Embryonic facial prominence (tissue), 1 donor: ENCODE data around the gene HOXA4.

Experiments
- DNase-seq: peaks from one replicate; pipeline ENCODE4 v3.0.0-alpha.2; 2016; ENCODE audit errors: extremely low spot score

The HOXA4 gene

DNA sequence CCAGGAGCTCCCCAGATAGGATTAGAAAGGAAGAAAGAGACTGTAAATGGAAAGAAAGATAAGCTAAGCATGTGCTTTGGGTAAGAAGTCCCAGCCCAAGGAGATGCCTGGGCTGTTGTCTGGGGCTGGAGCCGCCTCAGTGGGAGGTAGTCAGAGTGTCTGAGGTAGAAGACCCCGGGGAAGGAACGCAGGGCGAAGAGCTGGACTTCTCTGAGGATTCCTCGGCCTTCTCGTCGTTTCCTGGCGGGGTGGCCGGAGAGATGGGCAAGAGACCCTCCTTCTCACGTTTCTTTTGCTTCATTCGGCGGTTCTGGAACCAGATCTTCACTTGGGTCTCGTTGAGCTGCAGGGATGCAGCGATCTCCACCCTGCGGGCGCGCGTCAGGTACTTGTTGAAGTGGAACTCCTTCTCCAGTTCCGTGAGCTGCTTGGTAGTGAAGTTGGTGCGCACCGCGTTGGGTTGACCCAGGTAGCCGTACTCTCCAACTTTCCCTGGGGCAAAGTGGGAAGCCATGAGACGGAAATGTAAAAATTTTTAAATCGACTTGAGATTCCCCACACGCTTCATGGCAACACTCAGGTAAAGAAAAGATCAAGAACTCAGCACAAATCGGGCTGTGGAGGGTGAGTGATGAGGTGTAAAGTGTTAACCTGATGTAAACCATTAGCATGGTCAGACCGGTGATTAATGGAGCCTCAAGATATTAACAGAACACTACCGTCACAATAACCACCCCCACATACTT is 36.1 kb downstream of the HOXA4 start:
- no peak for DNase-seq

DNA sequence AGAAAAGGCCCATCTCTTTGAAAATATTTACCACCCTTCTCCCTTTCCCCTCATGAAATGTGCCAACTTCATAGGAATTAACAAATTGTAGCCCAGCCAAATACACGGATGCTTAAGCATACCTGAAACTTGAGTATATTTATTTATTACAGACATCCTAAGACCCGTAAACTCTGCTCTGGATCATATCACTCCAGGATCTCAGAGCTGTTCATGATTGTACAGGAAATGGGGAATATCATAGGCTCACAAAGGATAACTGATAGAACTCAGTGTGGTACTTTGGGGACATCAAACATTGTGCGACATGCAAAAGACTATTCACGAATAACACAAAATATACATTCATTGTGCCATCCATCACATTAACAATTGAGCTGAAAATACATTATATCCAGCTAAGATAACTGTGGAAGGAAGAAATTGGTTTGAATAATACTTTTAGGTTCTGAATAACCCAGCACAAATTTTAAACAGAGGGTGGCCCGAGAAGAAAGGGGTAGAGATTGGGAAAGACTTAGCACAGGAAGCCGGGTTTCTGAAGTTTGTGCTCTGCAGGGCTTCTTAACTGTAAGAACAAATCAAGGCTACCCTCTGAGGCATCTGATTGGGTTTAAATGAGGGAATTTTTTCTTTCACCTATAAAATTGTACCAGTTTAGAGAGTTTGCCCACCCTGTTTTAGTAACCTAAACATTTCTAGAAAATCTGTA is 37.2 kb downstream of the HOXA4 start:
- no peak for DNase-seq

DNA sequence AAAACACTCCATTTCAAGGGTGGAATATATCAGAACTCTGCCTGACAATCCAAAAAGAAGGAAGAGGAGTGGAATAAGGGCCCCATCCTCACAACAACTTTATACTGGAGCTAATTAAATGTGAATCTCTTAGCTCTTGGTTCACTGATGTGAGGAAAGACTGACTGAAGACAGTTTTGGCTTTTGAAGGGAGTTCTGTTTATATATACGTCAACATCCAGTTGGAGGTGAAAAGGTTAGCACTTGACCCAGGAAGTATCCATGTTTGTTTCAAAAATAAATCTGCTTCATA is 37.8 kb downstream of the HOXA4 start:
- no peak for DNase-seq

DNA sequence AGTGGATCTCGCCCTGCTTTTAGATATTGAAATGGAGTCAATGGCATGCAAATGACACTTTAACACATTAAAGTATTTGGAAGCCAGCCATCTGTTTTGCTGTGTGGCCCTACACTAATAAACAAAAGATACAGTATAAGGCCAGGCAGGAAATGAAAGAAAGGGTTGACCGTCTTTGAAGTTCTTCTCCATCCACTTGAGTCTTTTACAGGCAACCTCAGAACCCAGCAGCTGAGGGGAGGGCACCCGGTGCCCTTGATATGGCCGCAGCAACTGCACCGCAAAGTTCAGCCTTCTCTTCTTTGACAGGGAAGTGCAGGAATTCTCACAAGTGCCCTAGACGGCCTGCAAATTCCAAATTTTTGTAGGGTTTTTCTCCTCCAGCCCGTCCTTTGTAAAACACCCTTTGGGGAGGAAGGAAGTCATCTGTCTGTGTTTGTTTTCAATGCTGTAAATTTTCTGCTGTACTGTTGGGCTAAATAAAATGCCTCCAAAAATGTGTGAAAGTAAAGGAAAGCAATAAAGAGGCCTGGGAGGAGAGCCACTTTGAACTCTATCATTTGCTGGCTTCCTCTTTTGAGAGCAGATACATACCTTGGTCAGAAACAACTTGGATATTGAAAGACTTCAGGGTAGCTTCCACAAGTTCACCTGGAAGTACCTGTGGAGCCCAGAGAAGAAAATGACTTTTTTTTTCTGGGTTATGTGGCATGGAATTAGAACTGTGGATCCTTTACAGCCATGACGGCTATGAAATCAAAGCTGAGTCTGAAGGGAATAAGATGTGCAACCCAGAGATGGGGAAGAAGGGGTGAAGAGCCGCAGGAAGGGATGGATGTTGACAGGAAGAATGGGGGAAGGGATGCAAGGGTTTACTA is 38.4 kb downstream of the HOXA4 start:
- DNase-seq: no peak

DNA sequence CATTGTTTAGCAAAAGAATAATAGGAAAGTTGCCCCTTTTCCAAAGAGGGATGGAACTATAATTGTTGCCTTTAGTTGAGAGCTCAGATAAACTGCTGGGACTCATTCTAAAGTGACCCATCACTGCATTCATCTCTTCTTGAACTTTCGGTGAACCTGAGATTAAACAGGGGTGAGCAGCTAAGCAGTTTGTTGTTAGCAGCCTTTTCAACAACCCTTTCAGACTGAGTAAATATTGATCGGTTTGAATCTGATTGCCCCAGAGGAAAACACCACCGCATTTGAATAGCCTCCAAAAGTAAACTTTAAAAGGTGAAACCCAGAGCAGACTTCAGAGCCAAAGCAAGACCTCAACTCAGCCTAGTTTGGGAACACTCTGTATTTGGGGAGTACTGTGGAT is 39.5 kb downstream of the HOXA4 start:
- DNase-seq: no peak

DNA sequence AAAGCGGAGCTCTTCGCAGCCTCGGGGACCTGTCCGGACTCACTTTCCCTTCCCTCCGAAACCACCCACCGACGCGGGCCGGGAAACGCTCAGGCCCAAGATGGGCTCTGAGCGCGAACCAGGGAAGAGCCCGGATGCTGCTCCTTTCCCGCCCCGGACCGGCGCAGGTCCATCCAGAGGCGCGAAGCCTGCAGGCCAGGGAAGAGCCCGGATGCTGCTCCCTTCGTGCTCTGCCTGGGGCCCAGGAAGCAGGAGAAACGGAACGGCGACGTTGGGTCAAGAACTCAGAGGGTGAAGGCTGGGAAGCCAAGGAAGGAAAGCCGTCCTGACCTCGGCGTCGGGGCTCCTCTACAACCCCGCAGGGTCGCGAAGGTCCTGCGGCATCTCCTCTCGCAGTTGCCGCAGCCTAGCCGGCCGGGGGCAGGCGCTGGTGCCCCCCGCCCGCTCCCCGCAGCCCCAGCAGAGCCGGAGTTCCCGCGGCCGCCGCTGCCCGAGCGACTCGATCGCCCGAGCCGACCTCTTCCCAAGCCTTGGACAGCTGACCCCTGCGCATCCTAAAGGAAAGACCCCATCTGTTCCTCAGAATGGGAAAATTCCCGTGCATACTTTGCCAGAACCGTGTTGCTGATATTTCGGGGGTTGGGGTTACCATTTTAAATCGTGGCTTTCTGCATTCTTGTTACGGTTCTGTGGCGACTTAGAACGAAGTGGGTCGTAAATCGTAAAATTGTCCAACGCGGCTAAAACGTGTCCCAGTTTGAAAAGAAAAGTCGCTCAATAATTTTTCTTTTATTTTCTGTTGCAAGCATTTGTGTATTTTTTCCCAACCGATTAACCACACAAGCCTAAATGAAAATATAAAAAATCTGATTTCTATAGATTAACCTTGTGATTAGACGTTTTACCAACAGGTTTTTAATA is 42.3 kb downstream of the HOXA4 start:
- DNase-seq: no peak

DNA sequence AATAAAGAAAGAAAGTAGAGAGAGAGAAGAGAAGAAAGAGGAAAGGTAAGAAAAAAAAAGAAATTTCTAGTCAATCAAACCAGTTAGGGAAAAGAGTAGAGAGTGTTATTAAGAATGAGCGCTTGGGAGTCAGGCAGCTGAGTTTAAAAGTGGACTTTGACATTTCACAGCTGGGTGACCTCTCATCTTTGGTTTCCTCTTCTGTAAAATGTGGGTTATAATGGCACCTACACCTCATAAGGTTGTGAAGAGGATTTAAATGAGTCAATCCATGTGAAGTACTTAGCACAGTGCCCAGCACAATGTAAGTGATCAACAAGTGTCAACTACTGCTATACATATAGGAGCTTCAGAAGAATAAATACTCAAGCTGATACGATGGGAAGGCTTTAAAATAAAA is 46.9 kb downstream of the HOXA4 start:
- DNase-seq: no peak

DNA sequence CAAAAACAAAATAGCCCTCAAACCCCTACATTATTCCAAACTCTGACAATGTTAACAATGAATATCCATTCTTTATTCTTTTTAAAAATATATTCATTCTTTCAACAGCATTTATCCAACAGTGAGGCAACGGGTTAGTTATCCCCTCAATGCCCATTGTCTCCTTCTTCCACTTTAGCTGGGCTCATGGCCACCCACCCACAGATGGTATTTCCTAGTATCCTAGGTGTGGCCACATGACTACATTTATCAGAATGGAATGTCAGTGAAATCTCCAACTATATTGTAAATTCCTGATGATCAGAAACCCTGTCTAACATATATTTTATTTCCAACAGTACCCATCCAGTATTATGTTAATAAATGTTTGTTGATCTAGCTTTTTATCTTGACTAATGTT is 48.4 kb downstream of the HOXA4 start:
- DNase-seq: no peak

DNA sequence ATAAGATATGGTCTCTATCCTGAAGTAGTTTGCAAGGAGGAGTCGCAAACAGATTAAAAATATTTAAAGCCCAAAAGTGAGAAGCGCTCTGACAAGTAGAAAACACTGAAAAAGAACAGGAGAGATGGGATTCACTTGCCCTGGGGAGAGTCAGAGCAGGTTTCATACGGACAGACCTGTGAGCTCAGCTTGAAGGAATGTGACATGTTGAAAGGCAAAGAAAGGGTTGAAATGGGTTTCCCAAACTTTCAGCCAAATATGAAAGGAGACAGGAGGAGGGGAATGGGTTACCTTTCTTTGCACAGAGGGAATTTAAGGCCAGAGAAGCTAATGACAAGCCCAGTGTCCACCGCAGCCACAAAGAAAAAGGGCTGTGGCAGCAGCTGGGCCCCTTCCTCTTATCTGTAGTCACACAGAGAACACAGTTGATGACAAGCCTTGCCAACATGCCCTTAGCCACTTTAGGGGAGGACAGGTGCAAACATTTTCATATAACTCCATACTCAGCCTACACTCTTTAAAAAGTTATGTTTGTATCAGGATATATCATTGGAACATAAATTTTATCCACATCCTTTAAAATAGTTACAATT is 49.6 kb downstream of the HOXA4 start:
- DNase-seq: no peak

DNA sequence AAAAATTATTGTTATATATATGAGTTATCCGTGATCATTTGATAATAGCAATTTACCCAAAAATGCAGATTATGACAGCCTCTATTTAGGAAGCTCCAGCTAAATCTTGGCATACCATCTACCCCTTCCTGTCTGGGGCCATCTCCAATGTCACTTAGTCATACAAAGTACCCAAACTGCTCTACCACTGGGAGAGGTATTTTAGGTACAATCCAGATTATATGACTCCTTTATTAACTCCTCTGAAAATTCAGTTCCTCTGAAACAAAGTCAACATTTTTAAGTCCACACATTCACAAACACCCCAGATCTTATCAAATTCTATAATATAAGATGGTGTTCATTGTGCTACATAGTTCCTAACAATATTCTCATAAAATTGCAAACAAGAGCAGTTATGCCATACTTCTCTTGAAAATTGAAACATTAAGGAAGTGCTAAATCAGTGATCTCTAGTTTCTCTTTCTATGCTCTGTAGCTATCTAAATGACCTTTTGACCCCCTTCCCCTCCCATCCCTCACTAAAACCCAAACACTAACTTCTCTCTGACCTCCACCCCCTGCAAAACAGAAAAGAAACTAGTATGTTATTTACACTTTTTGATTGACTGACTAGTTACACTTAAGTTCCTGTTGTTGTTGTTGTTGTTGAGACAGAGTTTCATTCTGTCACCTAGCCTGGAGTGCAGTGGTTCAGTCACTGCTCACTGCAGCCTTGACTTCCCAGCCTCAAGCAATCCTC is 51.2 kb downstream of the HOXA4 start:
- DNase-seq: no peak

DNA sequence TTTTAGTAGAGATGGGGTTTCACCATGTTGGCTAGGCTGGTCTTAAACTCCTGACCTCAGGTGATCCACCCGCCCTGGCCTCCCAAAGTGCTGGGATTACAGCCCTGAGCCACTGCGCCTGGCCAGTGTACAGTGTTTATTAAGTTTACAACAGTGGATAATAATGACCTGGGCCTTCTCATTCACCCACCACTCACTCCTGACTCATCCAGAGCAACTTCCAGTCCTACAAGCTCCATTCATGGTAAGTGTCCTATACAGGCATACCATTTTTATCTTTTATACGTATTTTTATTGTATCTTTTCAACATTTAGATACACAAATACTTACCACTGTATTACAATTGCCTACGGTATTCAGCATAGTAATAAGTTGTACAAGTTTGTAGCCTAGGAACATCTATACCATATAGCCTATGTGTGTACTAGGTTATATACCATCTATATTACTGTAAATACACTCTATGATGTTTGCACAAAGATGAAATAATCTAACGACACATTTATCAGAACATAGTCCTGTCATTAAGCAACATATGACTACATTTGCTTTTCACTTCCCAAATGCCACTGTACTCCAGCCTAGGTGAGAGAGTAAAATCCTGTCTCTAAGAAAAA is 51.8 kb downstream of the HOXA4 start:
- no peak for DNase-seq
